GM19023 (cell line): ENCODE results near the gene TYMP.

Source experiments
- ATAC-seq: cut with Tn5 transposase; IDR thresholded peaks from one replicate; pipeline ENCODE4 v1.9.1; 2021; ENCODE audit warnings: mild to moderate bottlenecking, moderate library complexity; ENCODE audit not compliant: unreplicated experiment

The TYMP gene

DNA sequence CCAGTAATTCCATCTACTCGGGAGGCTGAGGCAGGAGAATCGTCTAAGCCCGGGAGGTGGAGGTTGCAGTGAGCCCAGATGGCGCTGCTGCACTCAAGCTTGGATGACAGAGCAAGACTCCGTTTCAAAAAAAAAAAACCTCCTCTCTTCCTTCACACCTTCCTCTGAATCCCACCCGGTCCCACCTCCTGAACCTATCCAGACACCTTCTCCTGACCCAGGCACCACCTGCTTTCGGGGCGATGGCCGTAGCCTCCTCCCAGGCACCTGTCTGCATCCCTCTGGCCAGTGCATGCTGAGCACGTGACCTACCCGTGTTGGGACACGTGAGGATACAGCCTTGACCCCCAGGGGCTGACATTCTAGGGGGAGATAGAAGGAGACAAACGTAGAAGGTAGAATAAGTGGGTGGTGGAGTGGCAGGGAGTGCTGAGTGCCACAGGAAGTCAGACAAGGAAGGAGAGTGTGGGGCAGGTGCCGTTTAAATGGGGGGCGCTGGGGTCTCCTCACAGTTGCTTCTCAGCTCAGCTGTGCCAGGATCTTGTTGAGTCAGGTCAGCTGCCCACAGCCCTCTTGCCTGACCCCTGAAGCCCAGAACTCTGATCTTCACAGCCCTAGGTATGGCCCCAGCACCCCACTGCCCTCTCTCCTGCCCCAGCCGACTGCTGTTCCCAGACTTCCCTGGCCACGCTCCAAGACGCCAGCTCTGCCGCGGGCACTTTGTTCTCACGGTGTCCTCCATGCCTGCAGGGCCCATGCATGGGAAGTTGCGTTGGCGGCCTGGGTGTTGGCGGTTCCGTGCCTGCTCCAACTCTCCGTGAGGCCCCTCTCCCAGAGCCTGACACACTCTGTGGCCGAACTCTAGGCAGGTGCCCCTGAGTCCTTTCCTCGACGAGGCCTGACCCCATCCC, 44.3 kb downstream of the TYMP start:
- no peak for ATAC-seq

DNA sequence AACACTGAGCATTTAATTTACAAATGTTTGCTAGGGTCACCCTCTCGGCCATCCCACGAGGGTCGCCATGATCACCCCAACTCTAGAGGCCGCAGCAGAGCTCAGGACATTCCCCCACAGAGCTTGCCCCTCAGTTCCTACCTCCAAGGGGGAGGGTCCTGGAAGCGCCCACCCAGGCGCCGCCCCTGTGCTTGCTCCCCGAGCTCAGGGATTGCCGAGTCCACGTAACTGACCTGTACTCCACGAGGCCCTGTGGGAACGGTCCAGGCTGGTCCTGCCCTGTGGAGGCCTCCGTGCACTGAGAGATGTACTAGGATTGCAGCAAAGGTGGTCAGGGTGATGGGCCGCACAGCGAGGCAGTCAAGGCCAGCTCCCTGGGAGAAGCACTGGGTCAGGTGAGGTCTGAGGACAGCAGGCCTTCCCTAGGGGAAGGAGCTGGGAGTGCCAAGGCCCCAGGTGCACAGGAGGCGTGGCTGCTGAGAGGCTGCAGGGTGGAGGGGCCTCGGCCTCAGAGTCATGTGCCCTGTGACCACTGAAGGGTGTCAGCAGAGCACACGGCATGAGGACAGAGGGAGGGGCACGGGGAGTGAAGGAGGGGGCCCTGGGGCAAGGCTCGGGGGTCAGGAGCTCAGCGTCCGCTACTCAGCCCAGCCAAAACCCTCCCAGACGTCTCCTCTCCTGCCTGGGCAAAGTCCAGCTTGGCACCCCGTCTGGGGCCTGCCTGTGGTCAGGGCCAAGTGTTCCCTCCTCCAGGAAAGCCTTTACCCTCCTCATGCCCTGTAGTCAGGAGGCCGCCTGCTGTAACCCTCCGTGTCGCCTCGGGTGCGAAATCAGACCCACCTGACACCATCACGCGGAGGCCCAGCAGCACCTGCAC, 45.6 kb downstream of the TYMP start:
- no peak for ATAC-seq

GRCh38 chr22:50483556-50483955, 46.3 kb downstream of the TYMP start:
- ATAC-seq = no peak

- no peak for ATAC-seq
These were observed 46.7 kb downstream of the TYMP start for GRCh38 chr22:50483106-50483505.

DNA sequence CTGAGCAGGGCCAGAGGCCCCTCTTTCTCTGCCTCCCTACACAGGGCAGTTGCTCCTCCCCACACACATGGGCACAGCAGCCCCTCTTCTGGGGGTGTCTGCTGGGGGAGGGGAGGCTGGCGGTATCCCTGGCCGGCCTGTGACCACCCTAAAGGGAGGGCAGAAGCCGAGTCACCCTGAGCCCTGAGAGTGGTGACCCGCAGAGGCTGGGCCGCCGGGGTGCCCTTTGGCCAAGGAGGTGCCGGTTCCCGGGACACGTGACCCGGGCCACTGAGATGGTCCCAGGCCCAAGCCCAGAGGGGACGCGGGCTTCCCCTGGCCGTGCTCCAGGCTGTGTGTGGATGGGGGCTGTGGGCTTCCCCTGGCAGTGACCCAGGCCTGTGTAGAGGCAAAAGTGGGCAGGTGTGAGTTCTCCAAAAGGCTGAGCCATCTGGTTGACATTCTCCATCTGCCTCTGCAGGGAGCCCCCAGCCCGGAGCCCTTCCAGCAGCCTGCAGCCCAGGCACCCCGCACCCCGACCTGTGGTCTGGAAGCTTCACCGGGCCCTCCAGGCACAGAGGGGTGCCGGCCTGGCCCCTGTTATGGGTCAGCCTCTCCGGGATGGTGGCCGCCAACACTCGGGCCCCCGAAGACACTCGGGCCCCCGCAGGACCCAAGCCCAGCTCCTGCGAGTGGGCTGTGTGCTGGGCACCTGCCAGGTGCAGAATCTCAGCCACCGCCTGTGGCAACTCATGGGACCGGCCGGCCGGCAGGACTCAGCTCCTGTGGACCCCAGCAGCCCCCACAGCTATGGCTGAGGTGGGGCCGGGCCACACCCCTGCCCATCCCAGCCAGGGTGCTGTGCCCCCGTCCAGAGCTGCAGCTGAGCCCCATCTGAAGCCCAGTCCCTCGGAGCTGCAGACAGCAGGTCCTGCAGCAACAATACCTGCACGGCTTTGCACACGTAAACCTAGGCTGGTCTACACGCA, 47.4 kb downstream of the TYMP start:
- ATAC-seq = no peak

GRCh38 chr22:50481440-50482106, 48.2 kb downstream of the TYMP start, which contains the start of gene ADM2:
ADM2 (plus strand) TSS chr22:50481543; CDS start chr22:50481848, 305 bp downstream.
- peak; percentile 47 for ATAC-seq

GRCh38 chr22:50481045-50481439, 48.8 kb downstream of the TYMP start:
- no peak for ATAC-seq

- no peak for ATAC-seq
These were observed 50.1 kb downstream of the TYMP start for GRCh38 chr22:50479721-50480120.

DNA sequence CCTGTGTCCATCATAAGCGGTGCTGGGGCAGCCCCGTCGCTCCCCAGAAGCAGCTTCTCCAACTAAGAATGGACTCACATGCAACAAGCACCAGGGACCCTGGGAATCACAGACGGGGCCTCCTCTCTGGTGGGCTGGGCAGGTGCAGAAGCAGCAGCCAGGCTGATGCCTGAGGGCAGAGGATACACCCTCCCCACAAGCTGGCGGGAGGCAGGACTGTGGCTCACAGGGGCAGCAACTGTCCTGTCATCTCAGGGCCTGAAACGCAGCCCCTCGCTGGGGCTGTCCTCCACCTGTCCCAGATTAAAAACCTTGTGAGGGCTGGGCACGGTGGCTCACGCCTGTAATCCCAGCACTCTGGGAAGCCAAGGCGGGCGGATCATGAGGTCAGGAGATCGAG, 51.9 kb downstream of the TYMP start:
- ATAC-seq = no peak

DNA sequence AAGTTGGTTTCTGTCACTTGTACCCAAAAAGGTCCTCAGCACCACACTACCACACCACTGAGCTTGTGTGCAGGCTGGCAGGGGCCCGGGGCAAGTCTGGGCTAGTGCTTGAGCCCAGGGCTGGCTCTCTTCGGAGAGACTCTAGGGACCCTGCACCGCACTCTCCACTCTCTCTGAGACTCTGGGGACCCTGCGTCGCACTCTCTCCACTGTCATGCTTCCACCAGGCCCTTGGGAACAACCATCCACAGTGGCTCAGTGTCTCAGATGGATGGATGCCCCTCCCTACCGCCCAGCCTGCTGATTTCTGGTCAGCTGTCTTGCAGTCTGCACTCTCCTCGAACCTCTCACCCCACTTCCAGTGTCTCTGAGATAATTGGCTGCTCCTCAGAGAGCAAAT, 52.9 kb downstream of the TYMP start:
- ATAC-seq = no peak
